H1 (cell line): ENCODE results near the gene GPD1. TPM values are rescaled to one million over a fixed set of nuclear protein-coding genes. Genes with fewer than 3 reads are reported as not detected.
"Not testable (repeated sequence)": the region's sequence is repeated elsewhere in the genome, so short reads cannot be mapped to it uniquely, and the experiment has no call there.

Source experiments
- CTCF ChIA-PET: fragments of 300-600 bp; sonication (Branson Sonifier 250); formaldehyde crosslinking; loops from one replicate; lab custom pipeline; 2021; ENCODE audit not compliant: partially characterized antibody; lab: Charles Lee
- POLR2A ChIA-PET: fragments of 300-600 bp; sonication (Branson Sonifier 250); formaldehyde crosslinking; loops from one replicate; lab custom pipeline; 2021; ENCODE audit warnings: inconsistent platforms; ENCODE audit not compliant: partially characterized antibody; lab: Charles Lee
- DNase-seq, 2 experiments: peaks; one replicate each; pipeline versions ENCODE4 v3.0.0 to v3.0.0-alpha.2; 2010 to 2022; ENCODE audit warnings: low spot score in 2 of 2, low read depth in 1 of 2, mixed read lengths in 1 of 2
- FAIRE-seq: peaks from 2 replicates; lab custom pipeline; 2011; peaks lifted over from hg19 to GRCh38; lab: Jason Lieb, UNC
- H2AFZ ChIP-seq: 2 replicates; pipeline ENCODE4 v1.8.1; 2012; ENCODE audit warnings: low read length, inconsistent platforms
- H2AK5ac ChIP-seq: 2 replicates; pipeline ENCODE4 v1.6.1; 2013; ENCODE audit warnings: low read depth, low read length
- H2BK120ac ChIP-seq: replicated peaks from 2 replicates; pipeline ENCODE3; 2013; ENCODE audit warnings: low read depth, low read length, inconsistent platforms
- H2BK12ac ChIP-seq: 2 replicates; pipeline ENCODE4 v1.6.1; 2013; ENCODE audit warnings: low read depth, low read length
- H2BK15ac ChIP-seq: 2 replicates; pipeline ENCODE4 v1.6.1; 2013; ENCODE audit warnings: low read length
- H2BK20ac ChIP-seq: 2 replicates; pipeline ENCODE4 v1.6.1; 2013; ENCODE audit warnings: low read length
- H2BK5ac ChIP-seq: 2 replicates; pipeline ENCODE4 v1.6.1; 2013; ENCODE audit warnings: low read depth, low read length
- H3K14ac ChIP-seq: 2 replicates; pipeline ENCODE4 v1.6.1; 2013; ENCODE audit warnings: inconsistent platforms; ENCODE audit not compliant: insufficient read length
- H3K18ac ChIP-seq: 2 replicates; pipeline ENCODE4 v1.6.1; 2013; ENCODE audit warnings: low read length; ENCODE audit errors: extremely low read depth
- H3K23ac ChIP-seq: 2 replicates; pipeline ENCODE4 v1.6.1; 2013; ENCODE audit warnings: inconsistent platforms; ENCODE audit not compliant: insufficient read length
- H3K23me2 ChIP-seq: 2 replicates; pipeline ENCODE4 v1.6.1; 2013; ENCODE audit warnings: low read depth, low read length
- H3K27ac ChIP-seq: 2 replicates; pipeline ENCODE4 v1.6.1; 2011; ENCODE audit warnings: low read depth, low read length, inconsistent platforms
- H3K27me3 ChIP-seq, 4 experiments: replicated peaks in 1 of 4; 1 replicate in 1 of 4; 2 replicates in 3 of 4; pipeline versions ENCODE4 v1.6.1 to v1.8.1; 2011 to 2013; ENCODE audit warnings: low read length in 3 of 4, mild to moderate bottlenecking in 3 of 4, inconsistent platforms in 2 of 4, mixed read lengths in 2 of 4, moderate library complexity in 1 of 4; ENCODE audit not compliant: control insufficient read depth in 3 of 4, insufficient read depth in 3 of 4; ENCODE audit errors: extremely low read depth in 1 of 4
- H3K36me3 ChIP-seq, 4 experiments: 2 replicates each; pipeline versions ENCODE4 v1.6.1 to v1.8.1; 2011 to 2013; ENCODE audit warnings: mild to moderate bottlenecking in 4 of 4, low read length in 3 of 4, moderate library complexity in 2 of 4, control low read depth in 1 of 4, inconsistent platforms in 1 of 4; ENCODE audit not compliant: insufficient read depth in 4 of 4, control insufficient read depth in 2 of 4
- H3K4ac ChIP-seq: replicated peaks from 2 replicates; pipeline ENCODE3; 2013; ENCODE audit warnings: low read length, low read depth, mixed read lengths, inconsistent platforms; ENCODE audit not compliant: insufficient read length
- H3K4me1 ChIP-seq, 4 experiments: replicated peaks in 1 of 4; 1 replicate in 1 of 4; 2 replicates in 3 of 4; pipeline versions ENCODE4 v1.6.1 to v1.8.1; 2011 to 2013; ENCODE audit warnings: low read length in 3 of 4, inconsistent platforms in 2 of 4, mixed read lengths in 1 of 4; ENCODE audit not compliant: insufficient read depth in 4 of 4, control insufficient read depth in 3 of 4
- H3K4me2 ChIP-seq, 2 experiments: 2 replicates each; pipeline versions ENCODE4 v1.6.1 to v1.8.1; 2011 to 2013; ENCODE audit warnings: low read depth in 2 of 2, low read length in 2 of 2, control low read depth in 1 of 2, inconsistent platforms in 1 of 2, mild to moderate bottlenecking in 1 of 2; ENCODE audit not compliant: insufficient read depth in 1 of 2
- H3K4me3 ChIP-seq, 4 experiments: fragments of 200-600, 300-600 bp in 1 of 4; sonication (generic), shearing (Covaris generic), sonication (Bioruptor Twin) in 1 of 4; 2 replicates each; pipeline versions ENCODE4 v1.5.1 to v1.8.1; 2011 to 2016; ENCODE audit warnings: low read length in 4 of 4, low read depth in 3 of 4, control low read depth in 2 of 4, inconsistent platforms in 2 of 4, mild to moderate bottlenecking in 2 of 4, mixed read lengths in 1 of 4, moderate library complexity in 1 of 4; ENCODE audit not compliant: insufficient read depth in 2 of 4; ENCODE audit errors: extremely low read depth in 1 of 4
- H3K56ac ChIP-seq: replicated peaks from 2 replicates; pipeline ENCODE3; 2013; ENCODE audit warnings: low read depth, mild to moderate bottlenecking, mixed read lengths, low read length, inconsistent platforms; ENCODE audit not compliant: insufficient read length
- H3K79me1 ChIP-seq: 2 replicates; pipeline ENCODE4 v1.6.1; 2013; ENCODE audit warnings: low read depth, low read length, control low read depth
- H3K79me2 ChIP-seq, 2 experiments: 2 replicates each; pipeline versions ENCODE4 v1.6.1 to v1.8.1; 2012 to 2013; ENCODE audit warnings: low read length in 2 of 2, mild to moderate bottlenecking in 2 of 2, inconsistent platforms in 1 of 2; ENCODE audit not compliant: insufficient read depth in 2 of 2, control insufficient read depth in 1 of 2
- H3K9ac ChIP-seq, 4 experiments: replicated peaks in 1 of 4; 1 replicate in 1 of 4; 2 replicates in 3 of 4; pipeline versions ENCODE4 v1.6.1 to v1.8.1; 2011 to 2013; ENCODE audit warnings: low read depth in 3 of 4, low read length in 3 of 4, control low read depth in 2 of 4, mild to moderate bottlenecking in 2 of 4, moderate library complexity in 2 of 4, inconsistent platforms in 1 of 4; ENCODE audit errors: extremely low read depth in 1 of 4
- H3K9me3 ChIP-seq, 2 experiments: 2 replicates each; pipeline versions ENCODE4 v1.6.1 to v1.8.1; 2012 to 2013; ENCODE audit warnings: mild to moderate bottlenecking in 2 of 2, moderate library complexity in 2 of 2, control low read depth in 1 of 2, inconsistent platforms in 1 of 2, low read depth in 1 of 2, low read length in 1 of 2, mixed read lengths in 1 of 2; ENCODE audit not compliant: insufficient read depth in 2 of 2
- H4K20me1 ChIP-seq, 2 experiments: replicated peaks in 1 of 2; 2 replicates each; pipeline versions ENCODE3 to v1.8.1; 2011 to 2013; ENCODE audit warnings: inconsistent platforms in 2 of 2, low read length in 2 of 2, mild to moderate bottlenecking in 1 of 2; ENCODE audit not compliant: insufficient read depth in 2 of 2, control insufficient read depth in 1 of 2
- H4K5ac ChIP-seq: 2 replicates; pipeline ENCODE4 v1.6.1; 2013; ENCODE audit warnings: low read length, low read depth, mixed read lengths, inconsistent platforms; ENCODE audit not compliant: insufficient read length
- H4K8ac ChIP-seq: 2 replicates; pipeline ENCODE4 v1.8.0; 2013; ENCODE audit warnings: mild to moderate bottlenecking, moderate library complexity, low read length, inconsistent platforms; ENCODE audit not compliant: insufficient read depth; ENCODE audit errors: extremely low read depth
- H4K91ac ChIP-seq: replicated peaks from 2 replicates; pipeline ENCODE3; 2013; ENCODE audit warnings: low read length, mixed read lengths, inconsistent platforms; ENCODE audit not compliant: insufficient read length
- WGBS, 2 experiments: shearing (Covaris generic) in 1 of 2; methylation state at CpG; one replicate each; pipeline versions ENCODE4 v1.1.6 to v1.1.7; 2013 to 2015; ENCODE audit warnings: low lambda C conversion rate in 2 of 2, mixed read lengths in 2 of 2, inconsistent platforms in 1 of 2, low coverage in 1 of 2, missing lambda C conversion rate in 1 of 2; ENCODE audit not compliant: insufficient replicate concordance in 2 of 2, insufficient coverage in 1 of 2, insufficient read length in 1 of 2; ENCODE audit errors: extremely low coverage in 1 of 2, missing lambda C conversion rate in 1 of 2; 5-methylcytosine and 5-hydroxymethylcytosine counted together
- polyA plus RNA-seq, 7 experiments: library from polyadenylated mRNA; depleted of rRNA in 3 of 7; stranded (reverse) in 5 of 7; unstranded in 2 of 7; fragments of >200 nt in 5 of 7; fragments of 200-250 nt in 2 of 7; gene quantifications; 1 replicate in 5 of 7; 2 replicates in 1 of 7; 4 replicates in 1 of 7; pipeline versions ENCODE4 v1.2.1 to v1.2.3, GENCODE V29; 2011 to 2013; ENCODE audit warnings: missing spikeins in 2 of 7, mixed read lengths in 2 of 7
- total RNA-seq: library from RNA; stranded (reverse); fragmentation: NEBNext Ultra II Directional; extraction: Animal tissue kit (Norgen Biotek cat#: 25700); gene quantifications from 2 replicates; pipeline ENCODE4 v1.2.1, GENCODE V29; 2021

Gene GPD1
- total and polyA plus RNA-seq, 2 of the 8 experiments (the other 6 are each of a cell fraction or from before 2014, with no cell fraction given), result 0.45 to 0.74 TPM

GRCh38 chr12:50154947-50155346, 51.1 kb downstream of the GPD1 start:
- not testable (repeated sequence) for H4K20me1 ChIP-seq, H2BK15ac ChIP-seq, H3K14ac ChIP-seq

More at GRCh38 chr12:50154947-50155346, 51.1 kb downstream of the GPD1 start:
- not testable (repeated sequence) for FAIRE-seq, H2AFZ ChIP-seq, H2AK5ac ChIP-seq, H3K4me3 ChIP-seq, H3K23ac ChIP-seq, H3K23me2 ChIP-seq, H3K4me1 ChIP-seq, H3K4me2 ChIP-seq, H4K91ac ChIP-seq, H4K5ac ChIP-seq, H4K8ac ChIP-seq, H2BK5ac ChIP-seq, H3K36me3 ChIP-seq, H3K4ac ChIP-seq, H3K27ac ChIP-seq, H2BK20ac ChIP-seq, H3K9ac ChIP-seq, DNase-seq, H3K9me3 ChIP-seq, H3K27me3 ChIP-seq, H2BK120ac ChIP-seq, H3K79me1 ChIP-seq, H2BK12ac ChIP-seq, H3K56ac ChIP-seq, H3K18ac ChIP-seq
- POLR2A ChIA-PET, result interaction anchor here (0.5 to 3.3 kb wide), 3 partner anchors 11 to 1775 kb away, joined by 3 to 20 read pairs (median 3); partner anchors contain the start of gene CERS5
- WGBS, 2 experiments, result 94% methylated on average over 5 of the region's 5 CpGs; no CpG with 5 or more reads in 1 of the 2 experiments
- CTCF ChIA-PET, result interaction anchor here (1.4 to 2.6 kb wide), 4 partner anchors 15 to 53 kb away, joined by 4 to 6 read pairs (median 5); no protein-coding TSS in a partner anchor
- peaks cover 0 to 63% of the 10 kb centered on the region in 2 experiments; a peak in 3 of 4 replicates for H3K79me2 ChIP-seq
